Chondrocyte (in vitro differentiated cells): ENCODE results near the gene VSIG10. TPM values are rescaled to one million over a fixed set of nuclear protein-coding genes. Genes with fewer than 3 reads are reported as not detected.
A peak's percentile ranks its signal among the peaks of the same experiment; 100 is the strongest.

Source experiments
- DNase-seq: peaks from one replicate; pipeline ENCODE4 v3.0.0; 2021; ENCODE audit warnings: mixed read lengths, low spot score
- H3K27ac Mint-ChIP-seq: one replicate; pipeline ENCODE4 v1.8.0; 2021; ENCODE audit warnings: mild to moderate bottlenecking, moderate library complexity, mixed read lengths; ENCODE audit not compliant: unreplicated experiment
- H3K27me3 Mint-ChIP-seq: 2 replicates; pipeline ENCODE4 v1.8.0; 2021; ENCODE audit warnings: low read depth, mixed read lengths
- H3K36me3 Mint-ChIP-seq: 2 replicates; pipeline ENCODE4 v1.8.0; 2021; ENCODE audit warnings: low read depth, mixed read lengths
- H3K4me1 Mint-ChIP-seq: 2 replicates; pipeline ENCODE4 v1.8.0; 2021; ENCODE audit warnings: low read depth, mild to moderate bottlenecking, mixed read lengths
- H3K4me3 Mint-ChIP-seq: one replicate; pipeline ENCODE4 v1.8.0; 2021; ENCODE audit warnings: mild to moderate bottlenecking, moderate library complexity, mixed read lengths; ENCODE audit not compliant: unreplicated experiment
- H3K9me3 Mint-ChIP-seq: 2 replicates; pipeline ENCODE4 v1.8.0; 2021; ENCODE audit warnings: low read depth, mixed read lengths
- total RNA-seq: library from RNA; stranded (reverse); gene quantifications from 3 replicates; pipeline ENCODE4 v1.2.1, GENCODE V29; 2021
- TF ChIP-seq, protein P1 (sequence below): fragments of 200-600 bp; sonication (generic); IDR thresholded peaks from 2 replicates; pipeline ENCODE4 v1.5.0; 2021; ENCODE audit warnings: antibody characterized with exemption, mild to moderate bottlenecking, moderate library complexity

VSIG10 gene
- total RNA-seq, 1 donor from 2014 or later: 9.3 TPM

GRCh38 chr12:118055144-118055557 lies 48.7 kb downstream of the VSIG10 start:
- Mint-ChIP-seq H3K27me3 (no peaks in the 10 kb centered on the region), H3K27ac (no peak overlapping the region), H3K36me3 (peaks cover 4% of the 10 kb centered on the region), H3K4me1 (peaks cover 60% of the 10 kb centered on the region), H3K4me3 (no peak overlapping the region), H3K9me3 (no peaks in the 10 kb centered on the region)
- DNase-seq: no peak
- TF ChIP-seq, protein P1, sequence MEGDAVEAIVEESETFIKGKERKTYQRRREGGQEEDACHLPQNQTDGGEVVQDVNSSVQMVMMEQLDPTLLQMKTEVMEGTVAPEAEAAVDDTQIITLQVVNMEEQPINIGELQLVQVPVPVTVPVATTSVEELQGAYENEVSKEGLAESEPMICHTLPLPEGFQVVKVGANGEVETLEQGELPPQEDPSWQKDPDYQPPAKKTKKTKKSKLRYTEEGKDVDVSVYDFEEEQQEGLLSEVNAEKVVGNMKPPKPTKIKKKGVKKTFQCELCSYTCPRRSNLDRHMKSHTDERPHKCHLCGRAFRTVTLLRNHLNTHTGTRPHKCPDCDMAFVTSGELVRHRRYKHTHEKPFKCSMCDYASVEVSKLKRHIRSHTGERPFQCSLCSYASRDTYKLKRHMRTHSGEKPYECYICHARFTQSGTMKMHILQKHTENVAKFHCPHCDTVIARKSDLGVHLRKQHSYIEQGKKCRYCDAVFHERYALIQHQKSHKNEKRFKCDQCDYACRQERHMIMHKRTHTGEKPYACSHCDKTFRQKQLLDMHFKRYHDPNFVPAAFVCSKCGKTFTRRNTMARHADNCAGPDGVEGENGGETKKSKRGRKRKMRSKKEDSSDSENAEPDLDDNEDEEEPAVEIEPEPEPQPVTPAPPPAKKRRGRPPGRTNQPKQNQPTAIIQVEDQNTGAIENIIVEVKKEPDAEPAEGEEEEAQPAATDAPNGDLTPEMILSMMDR: peak; percentile 79

- Mint-ChIP-seq H3K27ac (peak overlapping the region; percentile 87), H3K36me3 (peaks cover 9% of the 10 kb centered on the region), H3K27me3 (no peaks in the 10 kb centered on the region), H3K4me3 (no peak overlapping the region), H3K9me3 (no peaks in the 10 kb centered on the region), H3K4me1 (peaks cover 45% of the 10 kb centered on the region)
- TF ChIP-seq, protein P1: no peak
- no peak for DNase-seq
Observed at GRCh38 chr12:118053071-118053985, 50.5 kb downstream of the VSIG10 start.

GRCh38 chr12:118052324-118053070 lies 51.3 kb downstream of the VSIG10 start:
- Mint-ChIP-seq H3K4me3 (no peak overlapping the region), H3K27ac (peak overlapping the region; percentile 87), H3K27me3 (no peaks in the 10 kb centered on the region), H3K4me1 (peaks cover 45% of the 10 kb centered on the region), H3K36me3 (peaks cover 10% of the 10 kb centered on the region), H3K9me3 (no peaks in the 10 kb centered on the region)
- TF ChIP-seq, protein P1: peak; percentile 19
- DNase-seq: no peak

DNA sequence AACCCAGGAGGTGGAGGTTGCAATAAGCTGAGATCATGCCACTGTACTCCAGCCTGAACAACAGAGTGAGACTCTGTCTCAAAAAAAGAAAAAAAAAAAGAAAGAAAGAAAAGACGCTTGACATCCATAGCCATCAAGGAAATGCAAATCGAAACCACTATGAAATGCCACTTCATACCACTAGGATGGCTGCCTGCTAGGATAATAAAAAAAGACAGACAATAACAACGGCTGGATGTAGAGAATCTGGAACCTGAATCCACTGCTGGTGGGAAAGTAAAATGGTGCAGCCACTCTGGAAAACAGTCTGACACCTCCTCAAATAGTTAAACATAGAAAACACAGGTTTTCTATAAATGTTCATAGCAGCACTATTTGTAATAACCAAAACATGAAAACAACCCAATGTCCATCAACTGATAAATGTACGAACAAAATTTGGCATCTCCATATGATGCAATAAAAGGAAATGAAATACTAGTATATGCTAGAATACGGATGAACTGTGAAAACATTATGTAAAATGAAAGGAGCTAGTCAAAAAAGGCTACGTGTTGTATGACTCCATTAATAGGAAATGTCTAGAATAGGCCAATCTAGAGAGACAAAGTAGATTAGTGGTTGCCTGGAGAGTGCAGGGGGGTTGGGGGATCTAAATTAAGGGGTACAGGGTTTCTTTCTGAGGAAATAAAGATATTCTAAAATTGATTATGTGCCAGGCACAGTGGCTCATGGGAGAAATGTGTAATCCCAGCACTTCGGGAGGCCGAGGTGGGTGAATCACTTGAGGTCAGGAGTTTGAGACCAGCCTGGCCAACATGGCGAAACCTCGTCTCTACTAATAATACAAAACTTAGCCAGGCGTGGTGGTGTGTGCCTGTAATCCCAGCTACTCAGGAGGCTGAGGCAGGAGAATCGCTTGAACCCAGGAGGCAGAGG lies 52.6 kb downstream of the VSIG10 start:
- H3K4me1 Mint-ChIP-seq: peaks cover 40% of the 10 kb centered on the region
- no peak overlapping the region for H3K4me3 Mint-ChIP-seq
- no peaks in the 10 kb centered on the region for H3K9me3 Mint-ChIP-seq
- H3K36me3 Mint-ChIP-seq: peaks cover 12% of the 10 kb centered on the region
- peak overlapping the region; percentile 87 for H3K27ac Mint-ChIP-seq
- H3K27me3 Mint-ChIP-seq: no peaks in the 10 kb centered on the region
- TF ChIP-seq, protein P1: peak; percentile 49
- no peak for DNase-seq
